Ramos (cell line): ENCODE results near the gene COLEC11.
"Not testable (repeated sequence)": the region's sequence is repeated elsewhere in the genome, so short reads cannot be mapped to it uniquely, and the experiment has no call there.

Experiments used
- in situ Hi-C: fragments of 300-500 bp; cut with MboI; formaldehyde crosslinking; loops from one replicate; pipeline ENCODE4 v1.14.3; 2022; ENCODE audit warnings: low sequenced_read_pairs; ENCODE audit not compliant: unreplicated experiment

The COLEC11 gene

GRCh38 chr2:3594493-3595281, at the start of gene COLEC11:
COLEC11 (plus strand) TSS chr2:3595112; CDS start chr2:3604341, 9,229 bp downstream.
- in situ Hi-C loops: no loop called here

- in situ Hi-C loops: no loop called here
Observed at GRCh38 chr2:3545788-3546478, 49.0 kb upstream of the COLEC11 start.

- in situ Hi-C loops: no loop called here
Observed at GRCh38 chr2:3547915-3548314, 47.0 kb upstream of the COLEC11 start.

- in situ Hi-C loops: no loop called here
Observed at GRCh38 chr2:3553946-3554345, 41.0 kb upstream of the COLEC11 start.

GRCh38 chr2:3557639-3558204, 37.2 kb upstream of the COLEC11 start:
- in situ Hi-C loops: no loop called here

- in situ Hi-C loops: no loop called here
Observed at GRCh38 chr2:3558205-3559014, 36.5 kb upstream of the COLEC11 start, which contains the start of gene RNASEH1. RNASEH1 (minus strand) TSS chr2:3558333; CDS start chr2:3558260, 73 bp downstream.

- in situ Hi-C loops: no loop called here
Observed at GRCh38 chr2:3563521-3563976, 31.4 kb upstream of the COLEC11 start.

- in situ Hi-C loops: no loop called here
Observed at GRCh38 chr2:3565117-3565516, 29.8 kb upstream of the COLEC11 start.

GRCh38 chr2:3566806-3567205, 28.1 kb upstream of the COLEC11 start:
- in situ Hi-C loops: no loop called here

- in situ Hi-C loops: not testable (repeated sequence)
Observed at GRCh38 chr2:3569656-3570055, 25.3 kb upstream of the COLEC11 start.

- in situ Hi-C loops: no loop called here
Observed at GRCh38 chr2:3571284-3571683, 23.6 kb upstream of the COLEC11 start.

GRCh38 chr2:3572620-3573019, 22.3 kb upstream of the COLEC11 start:
- in situ Hi-C loops: no loop called here

- in situ Hi-C loops: no loop called here
Observed at GRCh38 chr2:3574155-3574554, 20.8 kb upstream of the COLEC11 start.

GRCh38 chr2:3575534-3576262, 19.2 kb upstream of the COLEC11 start:
- in situ Hi-C loops: no loop called here

GRCh38 chr2:3576263-3576630, 18.7 kb upstream of the COLEC11 start:
- in situ Hi-C loops: not testable (repeated sequence)

- in situ Hi-C loops: no loop called here
Observed at GRCh38 chr2:3578987-3579386, 15.9 kb upstream of the COLEC11 start.

- in situ Hi-C loops: no loop called here
Observed at GRCh38 chr2:3580449-3580848, 14.5 kb upstream of the COLEC11 start.

GRCh38 chr2:3581367-3582262, 13.3 kb upstream of the COLEC11 start:
- in situ Hi-C loops: no loop called here

GRCh38 chr2:3584076-3584475, 10.8 kb upstream of the COLEC11 start:
- in situ Hi-C loops: no loop called here
